Naive thymus-derived CD4-positive, alpha-beta T cell (primary cell): ENCODE results near the gene ASAP3. TPM values are rescaled to one million over a fixed set of nuclear protein-coding genes. Genes with fewer than 3 reads are reported as not detected.

Experiments
- ATAC-seq: fragments of 150-1000 bp; cut with Tn5 transposase; 2 replicates; pipeline ENCODE4 v1.10.0; 2021; ENCODE audit warnings: mild to moderate bottlenecking, moderate library complexity
- CTCF ChIA-PET: fragments of 350-600 bp; sonication (Branson Sonifier 250); formaldehyde crosslinking; loops from one replicate; lab custom pipeline; 2021; ENCODE audit warnings: antibody characterized with exemption; lab: Charles Lee
- POLR2A ChIA-PET: fragments of 350-600 bp; sonication (Branson Sonifier 250); formaldehyde crosslinking; loops from one replicate; lab custom pipeline; 2021; ENCODE audit warnings: antibody characterized with exemption, inconsistent platforms; lab: Charles Lee
- DNase-seq, 9 donors: peaks; one replicate each; pipeline versions ENCODE4 v3.0.0 to v3.0.0-alpha.2; 2020 to 2022; ENCODE audit warnings: mixed read lengths in 1 of 9
- H3K27ac ChIP-seq: one replicate; pipeline ENCODE4 v1.7.0; 2013; ENCODE audit warnings: mild to moderate bottlenecking, low read depth, low read length, moderate library complexity
- H3K27me3 ChIP-seq, 2 donors: one replicate each; pipeline ENCODE4 v1.7.0; 2013; ENCODE audit warnings: low read length in 2 of 2, mild to moderate bottlenecking in 2 of 2, moderate library complexity in 2 of 2; ENCODE audit not compliant: control insufficient read depth in 2 of 2, insufficient read depth in 2 of 2
- H3K36me3 ChIP-seq, 3 experiments: 1 replicate in 2 of 3; 2 replicates in 1 of 3; pipeline ENCODE4 v1.7.0; 2013; ENCODE audit warnings: low read length in 3 of 3, mild to moderate bottlenecking in 3 of 3, moderate library complexity in 1 of 3; ENCODE audit not compliant: insufficient read depth in 3 of 3, control insufficient read depth in 2 of 3
- H3K4me1 ChIP-seq, 2 donors: one replicate each; pipeline ENCODE4 v1.7.0; 2013; ENCODE audit warnings: low read length in 2 of 2, mild to moderate bottlenecking in 2 of 2, moderate library complexity in 1 of 2; ENCODE audit not compliant: control insufficient read depth in 2 of 2, insufficient read depth in 2 of 2
- H3K4me3 ChIP-seq: 2 replicates; pipeline ENCODE4 v1.7.0; 2013; ENCODE audit warnings: mild to moderate bottlenecking, low read length
- H3K9me3 ChIP-seq, 3 experiments: 1 replicate in 2 of 3; 2 replicates in 1 of 3; pipeline ENCODE4 v1.7.0; 2013; ENCODE audit warnings: low read length in 3 of 3; ENCODE audit not compliant: control insufficient read depth in 2 of 3
- H3K27ac Mint-ChIP-seq, 9 donors: one replicate each; pipeline ENCODE4 v1.8.0; 2020 to 2022; ENCODE audit warnings: mixed read lengths in 9 of 9, mild to moderate bottlenecking in 8 of 9, moderate library complexity in 5 of 9, inconsistent platforms in 2 of 9
- H3K27me3 Mint-ChIP-seq, 5 donors: one replicate each; pipeline ENCODE4 v1.8.0; 2021 to 2022; ENCODE audit warnings: mixed read lengths in 5 of 5, mild to moderate bottlenecking in 1 of 5
- H3K36me3 Mint-ChIP-seq, 5 donors: one replicate each; pipeline ENCODE4 v1.8.0; 2020 to 2022; ENCODE audit warnings: mixed read lengths in 5 of 5, mild to moderate bottlenecking in 3 of 5, inconsistent platforms in 1 of 5
- H3K4me1 Mint-ChIP-seq, 7 donors: one replicate each; pipeline ENCODE4 v1.8.0; 2020 to 2022; ENCODE audit warnings: mixed read lengths in 7 of 7, mild to moderate bottlenecking in 3 of 7, inconsistent platforms in 1 of 7
- H3K4me3 Mint-ChIP-seq, 10 donors: one replicate each; pipeline ENCODE4 v1.8.0; 2020 to 2022; ENCODE audit warnings: mild to moderate bottlenecking in 10 of 10, mixed read lengths in 10 of 10, moderate library complexity in 6 of 10, inconsistent platforms in 2 of 10
- H3K9me3 Mint-ChIP-seq, 11 donors: one replicate each; pipeline ENCODE4 v1.8.0; 2020 to 2022; ENCODE audit warnings: mixed read lengths in 11 of 11, mild to moderate bottlenecking in 4 of 11, inconsistent platforms in 1 of 11, moderate library complexity in 1 of 11
- intact Hi-C, 2 donors: fragments of 100-400 bp; cut with micrococcal nuclease; formaldehyde crosslinking; loops; one replicate each; pipeline ENCODE4 v1.15.1; 2023
- polyA plus RNA-seq, 2 donors: library from polyadenylated mRNA; unstranded; fragments of 300-500 nt; fragmentation: Illumina TruSeq; gene quantifications; one replicate each; pipeline ENCODE4 v1.2.3, GENCODE V29; 2021
- total RNA-seq, 6 experiments: library from RNA in 5 of 6; stranded (reverse) in 5 of 6; gene quantifications; 1 replicate in 5 of 6; 2 replicates in 1 of 6; pipeline ENCODE4 v1.2.3 and lab custom pipeline; 2021 to 2026

ASAP3 gene
- total RNA-seq: 1 to 10 TPM in 4 of 5 experiments, under 1 TPM in 1; 0.12 to 8.8 (median 1.7) TPM
- under 1 TPM; 0.26 to 0.47 TPM for polyA plus RNA-seq
- 3.1 reads per million, percentile 16 among the genes with 10 or more reads in this experiment for total RNA-seq (lab: John Stamatoyannopoulos, UW)

- Histone ChIP-seq H3K36me3 (no peaks in the 10 kb centered on the region), H3K27me3 (no peaks in the 10 kb centered on the region), H3K4me3 (peak within 1 kb of the TSS; percentile 67), H3K9me3 (no peaks in the 10 kb centered on the region), H3K4me1 (peaks cover 13% of the 10 kb centered on the region in 2 donors), H3K27ac (peak within 1 kb of the TSS; percentile 63)
- Mint-ChIP-seq H3K27me3 (peaks cover 0 to 76% (median 13%) of the 10 kb centered on the region in 5 donors), H3K27ac (peak within 1 kb of the TSS; percentile 67 to 88 (median 76)), H3K9me3 (peaks cover 0 to 2% (median 0%) of the 10 kb centered on the region in 11 donors), H3K4me1 (peaks cover 12 to 20% (median 15%) of the 10 kb centered on the region in 7 donors), H3K4me3 (peak within 1 kb of the TSS; percentile 74 to 97 (median 88)), H3K36me3 (no peaks in the 10 kb centered on the region)
- CTCF ChIA-PET: interaction anchor here (0.6 to 5.1 kb wide), 5 partner anchors 13 to 173 kb away, joined by 3 to 44 read pairs (median 3); no protein-coding TSS in a partner anchor
- ATAC-seq (peak; percentile 62), DNase-seq (peak in 6 of 9 donors; percentile 0 to 40 (median 10))
- POLR2A ChIA-PET: interaction anchor here (1.2 to 1.4 kb wide), 2 partner anchors 25 to 139 kb away, joined by 3 to 6 read pairs; partner anchors contain the start of gene HNRNPR
- intact Hi-C loops: loop anchor here (1.0 to 5.0 kb wide), 8 partner anchors 48 to 208 kb away; partner anchors contain the start of genes E2F2 (in 2 of the 2), HNRNPR (in 2 of the 2), ID3 (in 1 of the 2) and RPL11 (in 1 of the 2)
Observed at GRCh38 chr1:23483321-23484252, at the start of gene ASAP3. ASAP3 (minus strand) TSS chr1:23484179; CDS start chr1:23484133, 46 bp downstream.

GRCh38 chr1:23533246-23534023, 49.5 kb upstream of the ASAP3 start:
- Histone ChIP-seq H3K4me1 (peaks cover 36 to 46% of the 10 kb centered on the region in 2 donors), H3K36me3 (no peaks in the 10 kb centered on the region), H3K27ac (no peak overlapping the region), H3K27me3 (no peaks in the 10 kb centered on the region), H3K9me3 (no peaks in the 10 kb centered on the region), H3K4me3 (no peak overlapping the region)
- Mint-ChIP-seq H3K4me3 (peak overlapping the region in 3 of 10 donors; percentile 13 to 51 (median 42)), H3K27ac (peak overlapping the region in 4 of 9 donors; percentile 12 to 49 (median 34)), H3K36me3 (peaks cover 0 to 8% (median 0%) of the 10 kb centered on the region in 5 donors), H3K9me3 (no peaks in the 10 kb centered on the region), H3K4me1 (peaks cover 27 to 58% (median 42%) of the 10 kb centered on the region in 7 donors), H3K27me3 (peaks cover 0 to 4% (median 0%) of the 10 kb centered on the region in 5 donors)
- no peak for DNase-seq
- intact Hi-C loops: loop anchor here (5.0 to 10.0 kb wide), 2 partner anchors 111 to 189 kb away; partner anchors contain the start of genes HNRNPR (in 1 of the 2) and TCEA3 (in 1 of the 2)
- peak; percentile 63 for ATAC-seq
- CTCF ChIA-PET: interaction anchor here (11.5 kb wide), 1 partner anchor 36 kb away, joined by 203 read pairs; no protein-coding TSS in a partner anchor
- POLR2A ChIA-PET: interaction anchor here (0.7 to 1.0 kb wide), 4 partner anchors 11 to 18 kb away, joined by 3 to 4 read pairs (median 3); no protein-coding TSS in a partner anchor

GRCh38 chr1:23531562-23532094, 47.6 kb upstream of the ASAP3 start:
- CTCF ChIA-PET: interaction anchor here (1.2 to 11.5 kb wide), 5 partner anchors 10 to 113 kb away, joined by 3 to 203 read pairs (median 4); no protein-coding TSS in a partner anchor
- peaks cover 0 to 4% (median 0%) of the 10 kb centered on the region in 5 donors for H3K27me3 Mint-ChIP-seq
- no peaks in the 10 kb centered on the region for H3K36me3 ChIP-seq
- peak overlapping the region; percentile 46 for H3K4me3 ChIP-seq
- peaks cover 0 to 12% (median 0%) of the 10 kb centered on the region in 5 donors for H3K36me3 Mint-ChIP-seq
- H3K27ac ChIP-seq: no peak overlapping the region
- no peaks in the 10 kb centered on the region for H3K27me3 ChIP-seq
- peaks cover 42 to 69% (median 60%) of the 10 kb centered on the region in 7 donors for H3K4me1 Mint-ChIP-seq
- peak overlapping the region; percentile 84 to 97 (median 90) for H3K4me3 Mint-ChIP-seq
- H3K9me3 ChIP-seq: no peaks in the 10 kb centered on the region
- no peak for ATAC-seq
- intact Hi-C loops: loop anchor here (1.0 to 10.0 kb wide), 8 partner anchors 8 to 187 kb away; partner anchors contain the start of genes ASAP3 (in 2 of the 2), HNRNPR (in 2 of the 2), ZNF436 (in 2 of the 2) and ID3 (in 1 of the 2)
- no peak for DNase-seq
- H3K4me1 ChIP-seq: peaks cover 54 to 64% of the 10 kb centered on the region in 2 donors
- H3K27ac Mint-ChIP-seq: peak overlapping the region in 7 of 9 donors; percentile 36 to 90 (median 67)
- POLR2A ChIA-PET: interaction anchor here (0.5 to 1.5 kb wide), 8 partner anchors 11 to 109 kb away, joined by 3 to 7 read pairs (median 3); partner anchors contain the start of gene ID3
- no peaks in the 10 kb centered on the region for H3K9me3 Mint-ChIP-seq

- peak; percentile 83 for ATAC-seq
- CTCF ChIA-PET: interaction anchor here (0.6 to 11.5 kb wide), 5 partner anchors 14 to 113 kb away, joined by 3 to 203 read pairs (median 7); no protein-coding TSS in a partner anchor
- H3K4me1 ChIP-seq: peaks cover 61 to 71% of the 10 kb centered on the region in 2 donors
- intact Hi-C loops: loop anchor here (1.0 to 10.0 kb wide), 8 partner anchors 8 to 186 kb away; partner anchors contain the start of genes ASAP3 (in 2 of the 2), HNRNPR (in 2 of the 2), ZNF436 (in 2 of the 2) and ID3 (in 1 of the 2)
- no peaks in the 10 kb centered on the region for H3K9me3 ChIP-seq
- no peaks in the 10 kb centered on the region for H3K27me3 ChIP-seq
- H3K4me3 ChIP-seq: peak within 1 kb of the TSS; percentile 52
- H3K36me3 ChIP-seq: no peaks in the 10 kb centered on the region
- H3K9me3 Mint-ChIP-seq: no peaks in the 10 kb centered on the region
- DNase-seq: peak; percentile 61 to 81 (median 78)
- POLR2A ChIA-PET: interaction anchor here (0.7 to 1.4 kb wide), 8 partner anchors 12 to 1428 kb away, joined by 3 to 7 read pairs (median 3); no protein-coding TSS in a partner anchor
- H3K4me3 Mint-ChIP-seq: peak within 1 kb of the TSS; percentile 85 to 97 (median 90)
- H3K27ac Mint-ChIP-seq: peak within 1 kb of the TSS in 7 of 9 donors; percentile 36 to 96 (median 70)
- H3K27me3 Mint-ChIP-seq: peaks cover 0 to 4% (median 0%) of the 10 kb centered on the region in 5 donors
- peaks cover 49 to 76% (median 67%) of the 10 kb centered on the region in 7 donors for H3K4me1 Mint-ChIP-seq
- peaks cover 0 to 16% (median 0%) of the 10 kb centered on the region in 5 donors for H3K36me3 Mint-ChIP-seq
- no peak within 1 kb of the TSS for H3K27ac ChIP-seq
Observed at GRCh38 chr1:23530747-23531561, 47.0 kb upstream of the ASAP3 start, which contains the start of gene E2F2. E2F2 (minus strand) TSS chr1:23531233; CDS start chr1:23530793, 440 bp downstream.
